HepG2 (cell line): ENCODE results near the gene GNB1. TPM values are rescaled to one million over a fixed set of nuclear protein-coding genes. Genes with fewer than 3 reads are reported as not detected.
A peak's percentile ranks its signal among the peaks of the same experiment; 100 is the strongest.

Source experiments
- ARID4A ChIP-seq: sonication (generic); formaldehyde crosslinking; IDR thresholded peaks from 2 replicates; pipeline ENCODE4 v1.5.0; 2020; ENCODE audit warnings: mild to moderate bottlenecking, missing genetic modification reagents, borderline replicate concordance
- ATF4 ChIP-seq, 2 experiments: fragments of 450-650 bp in 1 of 2; sonication (generic) in 1 of 2; formaldehyde crosslinking; IDR thresholded peaks; 2 replicates each; pipeline versions ENCODE4 v1.5.0 to v1.8.0; 2020 to 2022; ENCODE audit warnings: mild to moderate bottlenecking in 1 of 2, missing genetic modification reagents in 1 of 2
- HIC2 ChIP-seq: sonication (generic); formaldehyde crosslinking; IDR thresholded peaks from 2 replicates; pipeline ENCODE4 v1.9.0; 2022; ENCODE audit warnings: low read depth, missing genetic modification reagents
- HNF4A ChIP-seq: sonication (generic); formaldehyde crosslinking; IDR thresholded peaks from 2 replicates; pipeline ENCODE4 v1.4.0; 2020; ENCODE audit warnings: missing genetic modification reagents
- KDM2A ChIP-seq: sonication (generic); formaldehyde crosslinking; IDR thresholded peaks from 2 replicates; pipeline ENCODE4 v1.4.0; 2020; ENCODE audit warnings: low read depth, missing genetic modification reagents, borderline replicate concordance
- MEF2D ChIP-seq: sonication (generic); formaldehyde crosslinking; IDR thresholded peaks from 2 replicates; pipeline ENCODE4 v1.5.1; 2020; ENCODE audit warnings: mild to moderate bottlenecking, missing genetic modification reagents
- NCOA2 ChIP-seq: sonication (generic); formaldehyde crosslinking; IDR thresholded peaks from 2 replicates; pipeline ENCODE4 v1.8.0; 2022; ENCODE audit warnings: inconsistent platforms
- NR2F6 ChIP-seq, 2 experiments: IDR thresholded peaks; 2 replicates each; pipeline ENCODE4 v1.6.1; 2016; ENCODE audit warnings: antibody characterized with exemption in 1 of 2, mild to moderate bottlenecking in 1 of 2
- RFX3 ChIP-seq: IDR thresholded peaks from 2 replicates; pipeline ENCODE4 v1.6.1; 2016; ENCODE audit warnings: missing biosample characterization, missing genetic modification reagents
- RORA ChIP-seq: sonication (generic); formaldehyde crosslinking; IDR thresholded peaks from 2 replicates; pipeline ENCODE4 v1.5.0; 2020; ENCODE audit warnings: mild to moderate bottlenecking, missing genetic modification reagents, moderate library complexity
- THAP9 ChIP-seq: sonication (generic); formaldehyde crosslinking; IDR thresholded peaks from 2 replicates; pipeline ENCODE4; 2020; ENCODE audit warnings: missing genetic modification reagents, mild to moderate bottlenecking, borderline replicate concordance
- ZNF331 ChIP-seq: sonication (generic); formaldehyde crosslinking; IDR thresholded peaks from 2 replicates; pipeline ENCODE4 v1.4.0; 2020; ENCODE audit warnings: missing genetic modification reagents
- ZNF788 ChIP-seq: sonication (generic); formaldehyde crosslinking; IDR thresholded peaks from 2 replicates; pipeline ENCODE4 v1.5.0; 2020; ENCODE audit warnings: mild to moderate bottlenecking, missing genetic modification reagents, borderline replicate concordance
- polyA plus RNA-seq, 8 experiments: library from polyadenylated mRNA; depleted of rRNA in 3 of 8; stranded (reverse) in 7 of 8; unstranded in 1 of 8; fragments of >200 nt; fragmentation: Illumina TruSeq in 4 of 8; extraction: Trizol in 4 of 8; gene quantifications; 2 replicates each; pipeline versions ENCODE4 v1.2.1 to v1.2.3, GENCODE V29; 2011 to 2016; ENCODE audit warnings: low read depth in 4 of 8, missing spikeins in 1 of 8, mixed read lengths in 1 of 8; ENCODE audit not compliant: insufficient read depth in 1 of 8
- total RNA-seq, 5 experiments: library from RNA; depleted of rRNA; stranded (reverse); fragments of >200 nt; fragmentation: Illumina TruSeq; extraction: Trizol; gene quantifications; 2 replicates each; pipeline ENCODE4 v1.2.3, GENCODE V29; 2016; ENCODE audit warnings: low read depth in 1 of 5

GNB1 gene
- total and polyA plus RNA-seq, 2 of the 13 experiments (the other 11 are each of a cell fraction or from before 2014, with no cell fraction given): 66.2 to 327 TPM

- TF ChIP-seq HIC2 (CRISPR knock-in tag): peak; percentile 74; the same call in 1 of the 2 replicates
- TF ChIP-seq ZNF788: peak; percentile 31; the same call in 1 of the 2 replicates
- 0 out of 4 replicates have a peak, but pooled peaks of 1 of the 2 experiments have one; percentile 41 for TF ChIP-seq ATF4 (CRISPR knock-in tag; IDR thresholded peaks at IDR 0.05)
- TF ChIP-seq THAP9: no peak
- TF ChIP-seq NR2F6 (IDR thresholded peaks at IDR 0.05): peak; percentile 69
- peak; percentile 63; the same call in 1 of the 2 replicates for TF ChIP-seq NR2F6 (CRISPR knock-in tag; IDR thresholded peaks at IDR 0.05)
- TF ChIP-seq ARID4A: peak; percentile 27; the same call in 1 of the 2 replicates
- TF ChIP-seq MEF2D: 0 out of 2 replicates have a peak, but pooled peaks have one; percentile 21
- TF ChIP-seq ZNF331 (CRISPR knock-in tag): peak; percentile 54; the same call in 1 of the 2 replicates
- TF ChIP-seq NCOA2: 0 out of 2 replicates have a peak, but pooled peaks have one; percentile 53
- no peak for TF ChIP-seq KDM2A (CRISPR knock-in tag)
- peak; percentile 90 for TF ChIP-seq HNF4A (CRISPR knock-in tag)
- TF ChIP-seq RORA (CRISPR knock-in tag): no peak
- TF ChIP-seq RFX3 (CRISPR knock-in tag): no peak
These were observed 122.5 kb downstream of the GNB1 start (continued) for GRCh38 chr1:1768249-1768992.
